ENCODE measurements around the gene C4B.
"Not testable (repeated sequence)": the region's sequence is repeated elsewhere in the genome, so short reads cannot be mapped to it uniquely, and the experiment has no call there.

DNA sequence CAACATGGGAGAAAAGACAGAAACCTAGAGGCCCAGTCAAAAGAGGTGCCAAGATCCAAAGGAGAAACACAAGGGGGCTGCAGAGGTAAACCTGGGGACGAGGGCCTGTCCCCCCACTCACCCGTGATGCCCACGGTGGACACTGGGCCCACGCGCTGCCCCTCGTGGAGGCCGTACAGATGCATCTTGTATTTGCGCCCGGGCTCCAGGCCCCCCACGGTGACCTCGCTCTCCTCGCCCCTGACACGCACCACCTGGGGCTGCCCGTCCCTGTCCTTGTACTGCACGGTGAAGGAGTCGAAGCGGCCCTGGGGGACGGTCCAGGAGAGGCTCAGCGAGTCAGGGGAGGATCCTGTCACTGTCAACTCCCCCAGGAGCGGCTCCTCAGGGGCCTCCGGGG lies 34.6 kb downstream of the C4B start:
- TF ChIP-seq, protein P1, sequence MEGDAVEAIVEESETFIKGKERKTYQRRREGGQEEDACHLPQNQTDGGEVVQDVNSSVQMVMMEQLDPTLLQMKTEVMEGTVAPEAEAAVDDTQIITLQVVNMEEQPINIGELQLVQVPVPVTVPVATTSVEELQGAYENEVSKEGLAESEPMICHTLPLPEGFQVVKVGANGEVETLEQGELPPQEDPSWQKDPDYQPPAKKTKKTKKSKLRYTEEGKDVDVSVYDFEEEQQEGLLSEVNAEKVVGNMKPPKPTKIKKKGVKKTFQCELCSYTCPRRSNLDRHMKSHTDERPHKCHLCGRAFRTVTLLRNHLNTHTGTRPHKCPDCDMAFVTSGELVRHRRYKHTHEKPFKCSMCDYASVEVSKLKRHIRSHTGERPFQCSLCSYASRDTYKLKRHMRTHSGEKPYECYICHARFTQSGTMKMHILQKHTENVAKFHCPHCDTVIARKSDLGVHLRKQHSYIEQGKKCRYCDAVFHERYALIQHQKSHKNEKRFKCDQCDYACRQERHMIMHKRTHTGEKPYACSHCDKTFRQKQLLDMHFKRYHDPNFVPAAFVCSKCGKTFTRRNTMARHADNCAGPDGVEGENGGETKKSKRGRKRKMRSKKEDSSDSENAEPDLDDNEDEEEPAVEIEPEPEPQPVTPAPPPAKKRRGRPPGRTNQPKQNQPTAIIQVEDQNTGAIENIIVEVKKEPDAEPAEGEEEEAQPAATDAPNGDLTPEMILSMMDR (IDR thresholded peaks at IDR 0.05), result not testable (repeated sequence)
- TF ChIP-seq POLR2A (IDR thresholded peaks at IDR 0.05), result not testable (repeated sequence)
